GM12874 (cell line): ENCODE results near the gene SMIM9.

ENCODE experiments used
- CTCF ChIP-seq: IDR thresholded peaks from 2 replicates; pipeline ENCODE4 v1.5.1; 2011; ENCODE audit warnings: low read depth, mild to moderate bottlenecking, control low read depth, low read length, moderate library complexity; ENCODE audit not compliant: insufficient read depth

The SMIM9 gene

GRCh38 chrX:154829926-154830442 is 4.5 kb downstream of the SMIM9 start:
- no peak for TF ChIP-seq CTCF

- no peak for TF ChIP-seq CTCF
Measured at GRCh38 chrX:154829134-154829533, 5.3 kb downstream of the SMIM9 start.

GRCh38 chrX:154828016-154828408 is 6.5 kb downstream of the SMIM9 start:
- no peak for TF ChIP-seq CTCF

DNA sequence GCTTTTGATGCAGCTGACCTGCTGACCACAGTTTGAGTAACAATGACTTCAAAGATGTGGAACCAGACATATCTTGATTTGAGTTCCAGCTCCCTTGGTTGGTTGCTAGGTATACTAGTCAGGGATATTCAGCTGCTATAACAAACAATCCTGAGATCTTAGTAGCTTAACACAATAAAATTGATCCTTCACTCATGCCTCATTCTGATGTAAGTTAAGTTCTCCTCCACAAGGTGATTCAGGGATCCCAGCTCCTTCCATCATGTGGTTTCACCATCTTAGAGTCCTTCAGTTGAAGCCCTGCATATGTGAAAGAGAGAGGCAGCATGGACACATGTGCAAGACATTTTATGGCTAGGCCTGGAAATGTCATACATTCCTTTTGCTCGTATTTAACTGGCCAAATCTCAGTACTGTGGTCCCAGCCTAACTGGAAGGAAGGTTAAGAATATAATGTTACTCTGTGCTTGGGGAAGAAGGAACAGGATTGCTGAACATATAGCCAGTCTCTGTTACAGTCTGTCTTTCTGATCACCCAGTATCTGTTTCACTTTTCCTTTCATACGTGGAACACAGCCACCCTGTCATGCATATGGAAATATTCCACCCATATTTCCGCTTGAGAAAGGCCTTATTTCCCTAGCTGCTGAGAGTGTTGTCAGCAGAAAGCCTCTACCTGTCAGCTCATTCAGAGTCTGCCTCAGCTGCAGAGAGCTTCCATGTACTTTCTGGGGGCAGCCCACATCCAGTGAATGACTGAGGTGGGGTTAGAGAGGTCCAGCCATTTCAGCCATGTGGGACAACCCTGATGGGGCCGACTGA is 7.1 kb downstream of the SMIM9 start:
- no peak for TF ChIP-seq CTCF

GRCh38 chrX:154824638-154825037 is 9.8 kb downstream of the SMIM9 start:
- TF ChIP-seq CTCF, result no peak

- no peak for TF ChIP-seq CTCF
Measured at GRCh38 chrX:154822029-154822428, 12.4 kb downstream of the SMIM9 start.

- no peak for TF ChIP-seq CTCF
Measured at GRCh38 chrX:154821523-154821922, 12.9 kb downstream of the SMIM9 start.
